Activated T-cell treated with anti-CD3 and anti-CD28 coated beads, Interleukin-2, amount 50 U/mL, for 24 hours (primary cell): ENCODE measurements around the gene MLIP.

Experiments used
- DNase-seq: peaks from one replicate; pipeline ENCODE4 v3.0.0-alpha.2; 2020
- H3K27ac Mint-ChIP-seq: 2 replicates; pipeline ENCODE4 v1.8.0; 2020; ENCODE audit warnings: mild to moderate bottlenecking, mixed read lengths
- H3K27me3 Mint-ChIP-seq: 2 replicates; pipeline ENCODE4 v1.8.0; 2020; ENCODE audit warnings: mixed read lengths
- H3K36me3 Mint-ChIP-seq: 2 replicates; pipeline ENCODE4 v1.8.0; 2020; ENCODE audit warnings: low read depth, mixed read lengths
- H3K4me1 Mint-ChIP-seq: 2 replicates; pipeline ENCODE4 v1.8.0; 2020; ENCODE audit warnings: low read depth, mixed read lengths
- H3K4me3 Mint-ChIP-seq: 2 replicates; pipeline ENCODE4 v1.8.0; 2020; ENCODE audit warnings: mild to moderate bottlenecking, moderate library complexity, mixed read lengths
- H3K9me3 Mint-ChIP-seq: 2 replicates; pipeline ENCODE4 v1.8.0; 2020; ENCODE audit warnings: mixed read lengths

The MLIP gene

DNA sequence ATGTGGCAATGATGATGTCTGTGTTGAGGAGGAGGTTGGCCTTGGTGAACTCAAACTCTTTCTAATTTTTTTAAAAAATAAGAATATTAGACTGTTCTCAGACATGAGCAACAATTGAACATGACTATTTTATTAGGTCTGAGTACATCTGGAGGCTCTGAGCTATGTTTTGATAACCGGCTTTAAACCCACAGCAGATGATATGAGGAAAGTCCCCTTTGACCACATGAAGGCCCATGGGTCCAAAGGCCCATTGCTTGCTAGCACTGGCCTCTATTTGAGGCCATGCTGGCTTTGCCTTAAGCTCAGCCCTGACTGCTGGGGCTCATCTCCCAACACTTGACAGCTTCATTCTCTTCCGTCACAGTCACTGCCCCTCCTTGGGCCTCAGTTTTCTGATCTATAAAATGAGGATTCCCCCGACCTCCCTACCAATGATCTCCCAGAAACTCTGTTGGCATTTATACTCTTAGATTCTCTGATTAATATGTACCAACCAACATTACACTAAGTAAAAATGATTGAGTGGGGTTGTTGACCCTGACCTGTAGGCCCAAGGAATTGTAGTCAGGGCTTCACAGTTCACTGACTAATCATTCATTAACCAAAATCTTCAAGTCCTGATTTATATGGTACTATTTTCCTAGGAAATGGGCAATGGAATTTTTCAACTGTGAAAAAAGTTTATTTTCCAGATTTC lies 173.1 kb downstream of the MLIP start:
- no peak for DNase-seq
- Mint-ChIP-seq H3K9me3 (peaks cover 2% of the 10 kb centered on the region), H3K27me3 (no peaks in the 10 kb centered on the region), H3K27ac (no peak overlapping the region), H3K4me1 (no peaks in the 10 kb centered on the region), H3K36me3 (no peaks in the 10 kb centered on the region), H3K4me3 (no peak overlapping the region)

DNA sequence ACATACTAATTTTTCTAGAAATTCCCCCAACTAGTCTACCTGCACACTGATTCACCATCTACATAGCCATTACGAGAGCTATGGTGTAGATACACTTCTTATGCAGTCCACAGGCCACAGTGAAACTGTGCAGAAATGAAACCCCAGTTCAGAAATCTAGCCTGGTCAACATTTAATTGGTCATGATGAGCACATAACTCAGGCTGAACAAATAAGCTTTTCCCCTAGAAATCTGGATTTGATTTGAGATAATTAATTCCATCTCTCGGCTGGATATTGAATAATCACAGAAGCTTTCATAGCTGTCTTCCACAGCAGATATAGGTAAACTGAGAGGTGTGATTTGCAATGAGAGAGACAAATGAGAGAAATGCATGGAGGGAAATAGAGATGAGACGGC lies 174.4 kb downstream of the MLIP start:
- Mint-ChIP-seq H3K36me3 (no peaks in the 10 kb centered on the region), H3K9me3 (peaks cover 2% of the 10 kb centered on the region), H3K27ac (no peak overlapping the region), H3K27me3 (no peaks in the 10 kb centered on the region), H3K4me1 (no peaks in the 10 kb centered on the region), H3K4me3 (no peak overlapping the region)
- no peak for DNase-seq

DNA sequence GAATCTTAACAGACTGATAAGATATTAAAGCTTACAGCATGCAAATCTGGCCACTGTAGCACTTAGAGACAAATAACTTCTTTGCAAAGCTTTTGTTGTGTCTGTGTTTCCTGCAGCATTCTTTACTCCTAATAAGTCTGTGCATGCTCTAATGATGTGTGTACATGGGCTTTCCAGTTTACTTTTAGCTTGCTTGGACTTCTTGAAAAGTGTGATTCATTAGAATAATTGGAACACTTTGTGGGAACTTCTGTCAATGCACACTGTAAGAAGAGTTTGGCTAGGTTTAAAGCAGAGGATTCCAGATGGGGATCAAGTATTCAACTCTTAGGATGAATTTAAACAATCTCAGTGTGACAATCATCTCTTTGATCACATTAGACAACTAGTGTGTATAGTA lies 174.9 kb downstream of the MLIP start:
- no peaks in the 10 kb centered on the region for H3K27me3 Mint-ChIP-seq
- H3K4me1 Mint-ChIP-seq, result peaks cover 3% of the 10 kb centered on the region
- no peak for DNase-seq
- H3K4me3 Mint-ChIP-seq, result no peak overlapping the region
- peaks cover 2% of the 10 kb centered on the region for H3K9me3 Mint-ChIP-seq
- H3K27ac Mint-ChIP-seq, result no peak overlapping the region
- no peaks in the 10 kb centered on the region for H3K36me3 Mint-ChIP-seq

DNA sequence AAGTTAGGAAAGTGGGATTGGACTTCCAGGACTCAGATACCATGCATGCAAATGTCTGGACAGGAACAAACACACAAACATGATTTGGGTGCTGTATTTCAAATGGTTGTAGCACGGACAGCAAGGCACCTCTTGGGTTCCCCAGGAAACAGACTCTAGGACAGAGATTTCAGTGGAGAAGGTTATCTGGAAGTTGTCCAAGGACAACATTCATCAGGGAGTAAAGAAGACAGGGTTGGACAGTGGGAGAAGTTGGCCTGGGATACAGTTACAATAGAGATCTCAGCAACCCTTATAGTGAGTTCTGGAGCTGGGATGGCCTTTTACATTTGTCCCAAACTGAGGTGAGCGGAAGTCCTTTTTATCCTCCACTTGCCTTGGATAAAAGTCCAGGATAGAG lies 177.2 kb downstream of the MLIP start:
- Mint-ChIP-seq H3K4me3 (no peak overlapping the region), H3K4me1 (peaks cover 11% of the 10 kb centered on the region), H3K9me3 (no peaks in the 10 kb centered on the region), H3K36me3 (no peaks in the 10 kb centered on the region), H3K27ac (no peak overlapping the region), H3K27me3 (no peaks in the 10 kb centered on the region)
- DNase-seq, result no peak

DNA sequence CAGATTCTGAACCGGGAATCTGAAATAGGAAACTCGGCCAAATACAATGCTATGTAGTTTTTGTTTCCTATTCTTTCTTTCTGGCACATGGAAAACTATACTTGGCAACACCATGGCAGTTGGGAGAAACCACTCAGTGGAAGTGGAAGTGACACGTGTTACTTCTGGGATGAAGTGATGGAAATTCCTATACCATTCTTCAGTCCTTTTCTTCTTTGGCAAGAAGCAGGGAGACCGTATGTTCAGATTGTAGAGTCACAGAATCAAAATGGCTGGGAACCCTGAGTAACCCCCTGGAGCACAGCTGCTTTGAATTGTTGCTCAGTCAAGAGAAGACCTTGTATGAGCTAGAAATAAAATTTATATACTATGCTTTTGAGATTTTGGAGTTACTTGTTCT lies 178.2 kb downstream of the MLIP start:
- H3K4me1 Mint-ChIP-seq, result peaks cover 11% of the 10 kb centered on the region
- no peak overlapping the region for H3K4me3 Mint-ChIP-seq

DNA sequence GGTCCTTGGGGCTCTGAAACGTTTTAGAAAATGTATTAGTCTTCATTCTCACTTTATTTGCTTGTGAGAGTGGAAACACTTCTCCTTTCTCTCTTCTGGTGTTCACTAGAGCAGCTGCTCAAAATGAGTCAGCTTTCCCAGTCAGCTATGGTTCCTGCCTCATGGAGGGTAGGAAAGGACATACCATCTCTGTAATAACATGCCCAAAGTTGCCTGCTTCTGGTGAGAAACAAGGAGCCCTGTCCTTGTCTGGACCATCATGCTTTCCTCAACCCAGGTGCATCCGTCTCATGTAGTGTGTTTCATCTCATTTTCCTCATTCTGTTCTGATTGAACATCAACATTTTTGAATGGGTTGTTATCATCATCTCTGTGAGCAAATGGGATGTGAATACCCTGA lies 179.9 kb downstream of the MLIP start:
- no peaks in the 10 kb centered on the region for H3K36me3 Mint-ChIP-seq
- H3K4me1 Mint-ChIP-seq, result peaks cover 11% of the 10 kb centered on the region
- peak overlapping the region; percentile 18 for H3K27ac Mint-ChIP-seq
- DNase-seq, result no peak
- peaks cover 5% of the 10 kb centered on the region for H3K9me3 Mint-ChIP-seq
- H3K4me3 Mint-ChIP-seq, result no peak overlapping the region
- no peaks in the 10 kb centered on the region for H3K27me3 Mint-ChIP-seq

More for the DNA sequence above, 178.2 kb downstream of the MLIP start:
- H3K9me3 Mint-ChIP-seq, result no peaks in the 10 kb centered on the region
- no peak for DNase-seq
- H3K36me3 Mint-ChIP-seq, result no peaks in the 10 kb centered on the region
- H3K27ac Mint-ChIP-seq, result no peak overlapping the region
- no peaks in the 10 kb centered on the region for H3K27me3 Mint-ChIP-seq

DNA sequence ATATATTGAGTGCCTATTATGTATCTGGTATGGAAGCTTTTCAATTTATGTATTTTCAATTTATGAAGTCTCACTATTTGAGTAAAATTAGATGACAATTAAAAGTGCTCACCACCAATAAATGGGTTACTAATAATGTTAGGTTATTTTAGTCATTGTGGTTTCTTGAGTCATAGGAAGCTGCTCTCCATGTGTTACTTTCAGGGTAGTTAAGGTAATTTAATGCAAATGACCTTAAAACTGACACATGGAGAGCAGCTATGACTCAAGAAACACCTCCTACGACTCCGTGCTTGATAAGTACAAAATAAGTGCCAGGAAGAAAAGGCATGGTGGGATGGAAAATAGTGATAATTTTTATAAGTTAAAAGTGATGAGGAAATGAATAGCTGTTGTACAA lies 180.5 kb downstream of the MLIP start:
- no peaks in the 10 kb centered on the region for H3K36me3 Mint-ChIP-seq
- H3K27me3 Mint-ChIP-seq, result no peaks in the 10 kb centered on the region
- no peak overlapping the region for H3K4me3 Mint-ChIP-seq
- H3K4me1 Mint-ChIP-seq, result peaks cover 11% of the 10 kb centered on the region
- H3K27ac Mint-ChIP-seq, result peak overlapping the region; percentile 55
- no peak for DNase-seq
- peaks cover 6% of the 10 kb centered on the region for H3K9me3 Mint-ChIP-seq

DNA sequence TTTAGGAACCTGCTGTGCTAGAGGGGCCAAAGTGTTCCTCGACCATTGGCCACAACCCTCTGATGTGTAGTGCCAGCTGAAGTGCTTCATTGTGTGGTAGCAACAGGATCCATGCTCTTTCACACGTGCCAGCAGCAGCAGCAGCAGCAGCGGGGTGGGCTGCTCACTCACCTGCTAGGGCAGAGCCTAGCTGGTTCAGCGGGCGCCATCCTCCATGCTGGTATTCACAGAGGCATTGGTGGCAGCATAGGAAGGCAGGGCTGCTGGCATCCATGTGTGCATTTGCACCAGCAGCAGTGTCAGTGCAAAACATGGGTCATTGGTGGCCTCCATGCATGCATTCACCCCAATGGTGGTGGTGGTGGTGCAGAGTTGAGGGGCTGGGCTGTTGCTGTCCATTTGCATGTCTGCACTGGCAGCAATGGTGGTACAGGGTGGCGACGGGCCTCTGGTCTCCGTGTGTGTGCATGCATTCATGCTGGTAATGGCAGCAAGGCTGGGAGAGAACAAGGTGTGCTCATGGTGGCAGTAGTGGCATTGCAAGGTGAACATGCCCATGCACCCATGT lies 183.8 kb downstream of the MLIP start:
- Mint-ChIP-seq H3K9me3 (peaks cover 6% of the 10 kb centered on the region), H3K36me3 (no peaks in the 10 kb centered on the region), H3K27me3 (no peaks in the 10 kb centered on the region), H3K4me1 (peaks cover 11% of the 10 kb centered on the region), H3K4me3 (no peak overlapping the region), H3K27ac (no peak overlapping the region)
- no peak for DNase-seq

DNA sequence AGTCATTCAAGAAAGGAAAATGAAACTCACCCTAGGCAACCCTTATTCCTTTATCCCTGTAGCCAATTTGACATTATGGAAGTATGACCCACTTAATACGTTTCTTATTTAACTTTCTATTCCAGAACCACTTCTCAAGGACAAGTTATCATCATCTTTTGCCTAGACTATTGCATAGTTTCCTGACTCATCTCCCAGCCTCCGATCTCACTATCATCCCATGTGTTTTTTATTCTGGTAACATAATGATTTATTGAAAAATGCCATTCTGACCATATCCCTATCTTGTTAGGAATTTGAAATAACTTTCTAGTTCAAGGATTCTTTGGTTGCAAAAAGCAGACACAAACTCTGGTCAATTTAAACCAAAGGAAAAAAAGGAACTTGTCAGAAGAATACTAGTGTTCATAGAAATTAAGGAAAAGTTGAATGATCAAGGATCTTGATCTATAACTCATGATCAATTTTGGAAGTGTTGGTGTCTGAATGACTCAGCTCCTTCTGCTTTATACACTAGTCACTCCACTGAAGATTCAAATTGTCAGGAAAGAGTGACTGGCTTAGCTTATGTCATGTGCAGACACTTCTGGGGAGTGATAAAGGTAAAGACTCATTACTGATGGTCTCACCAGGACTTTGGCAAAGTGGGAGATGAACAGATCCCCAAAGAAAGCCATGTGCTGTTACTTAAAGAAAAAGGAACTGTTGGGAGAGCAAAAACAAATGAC lies 188.5 kb downstream of the MLIP start:
- Mint-ChIP-seq H3K27ac (no peak overlapping the region), H3K27me3 (no peaks in the 10 kb centered on the region), H3K9me3 (peaks cover 6% of the 10 kb centered on the region), H3K4me1 (no peaks in the 10 kb centered on the region), H3K36me3 (no peaks in the 10 kb centered on the region), H3K4me3 (no peak overlapping the region)
- DNase-seq, result no peak

DNA sequence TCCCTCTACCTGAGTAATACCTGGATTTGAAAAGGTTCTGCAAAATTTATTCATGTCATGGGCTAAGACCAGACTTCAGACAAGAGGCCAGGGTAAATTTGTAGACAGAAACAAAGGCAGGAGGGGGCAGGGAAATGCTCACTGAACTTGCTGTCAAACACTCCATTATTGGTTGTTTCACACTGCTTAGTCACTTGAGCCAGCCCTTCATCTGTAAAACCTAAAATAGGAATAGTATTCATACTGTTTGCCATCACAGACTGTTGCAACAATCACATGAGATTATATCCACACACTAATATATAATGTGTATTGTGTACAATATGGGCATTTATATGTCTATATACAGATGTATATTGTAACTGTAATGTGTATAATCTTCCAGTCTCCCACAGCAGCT lies 190.5 kb downstream of the MLIP start:
- no peaks in the 10 kb centered on the region for H3K4me1 Mint-ChIP-seq
- no peak for DNase-seq
- H3K9me3 Mint-ChIP-seq, result no peaks in the 10 kb centered on the region
- no peak overlapping the region for H3K27ac Mint-ChIP-seq
- no peaks in the 10 kb centered on the region for H3K36me3 Mint-ChIP-seq
- no peak overlapping the region for H3K4me3 Mint-ChIP-seq
- no peaks in the 10 kb centered on the region for H3K27me3 Mint-ChIP-seq

DNA sequence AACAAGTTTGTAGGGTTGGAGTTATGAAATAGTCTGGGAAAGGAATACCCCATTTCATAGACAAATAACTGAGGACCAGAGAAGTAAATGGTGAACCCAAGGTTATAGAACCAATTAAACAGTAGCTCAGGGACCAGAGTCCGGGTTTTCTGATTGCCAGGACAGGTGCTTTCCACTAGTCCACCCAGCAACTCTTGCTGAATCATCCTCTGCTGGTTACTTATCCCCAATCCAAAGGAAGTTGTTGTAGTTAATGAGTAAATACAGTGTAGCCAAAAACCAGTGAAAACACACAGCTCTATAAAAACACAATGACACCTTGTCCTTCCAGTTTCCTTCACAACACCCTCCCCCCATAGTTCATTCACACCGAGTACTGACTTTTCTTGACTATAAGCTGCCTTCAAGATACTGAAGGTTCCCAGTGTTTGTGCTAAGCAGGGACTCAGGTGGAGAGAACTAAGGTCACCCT lies 196.2 kb downstream of the MLIP start:
- no peaks in the 10 kb centered on the region for H3K4me1 Mint-ChIP-seq
- DNase-seq, result no peak
- H3K4me3 Mint-ChIP-seq, result no peak overlapping the region
- no peaks in the 10 kb centered on the region for H3K27me3 Mint-ChIP-seq
- H3K9me3 Mint-ChIP-seq, result peaks cover 8% of the 10 kb centered on the region
- H3K36me3 Mint-ChIP-seq, result no peaks in the 10 kb centered on the region
- H3K27ac Mint-ChIP-seq, result no peak overlapping the region

DNA sequence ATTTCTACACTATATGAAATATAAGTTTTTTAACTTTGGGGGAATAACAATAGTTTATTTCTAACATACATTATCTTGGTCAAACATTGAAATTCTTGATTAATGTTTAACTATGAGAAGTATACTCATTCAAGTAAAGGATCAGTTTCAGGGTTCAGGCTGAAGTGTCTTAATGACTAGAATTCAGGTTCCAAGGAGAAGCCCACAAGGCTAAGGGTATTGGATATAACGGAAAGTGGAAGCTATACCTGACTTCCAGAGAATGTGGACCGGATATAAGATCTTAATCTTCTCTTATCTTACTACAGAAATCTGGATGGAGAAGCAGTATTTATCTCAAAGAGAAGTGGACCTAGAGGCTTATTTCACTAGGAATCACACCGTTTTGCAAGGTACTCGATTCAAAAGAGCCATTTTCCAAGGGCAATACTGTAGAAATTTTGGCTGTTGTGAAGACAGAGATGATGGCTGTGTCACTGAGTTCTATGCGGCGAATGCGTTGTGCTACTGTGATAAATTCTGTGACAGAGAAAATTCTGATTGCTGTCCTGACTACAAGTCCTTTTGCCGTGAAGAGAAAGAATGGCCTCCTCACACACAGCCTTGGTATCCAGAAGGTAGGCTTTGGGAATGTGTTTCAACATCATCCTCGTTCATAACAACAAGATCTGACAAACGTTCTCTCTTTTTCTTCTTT lies 197.2 kb downstream of the MLIP start, which contains the start of gene TINAG:
TINAG (plus strand) TSS at position 153 of the 697 bp plus-strand sequence; CDS start at position 263, 110 bp downstream.
- Mint-ChIP-seq H3K4me3 (no peak within 1 kb of the TSS), H3K27me3 (no peaks in the 10 kb centered on the region), H3K36me3 (no peaks in the 10 kb centered on the region), H3K9me3 (peaks cover 8% of the 10 kb centered on the region), H3K27ac (no peak within 1 kb of the TSS), H3K4me1 (no peaks in the 10 kb centered on the region)
- DNase-seq, result no peak

DNA sequence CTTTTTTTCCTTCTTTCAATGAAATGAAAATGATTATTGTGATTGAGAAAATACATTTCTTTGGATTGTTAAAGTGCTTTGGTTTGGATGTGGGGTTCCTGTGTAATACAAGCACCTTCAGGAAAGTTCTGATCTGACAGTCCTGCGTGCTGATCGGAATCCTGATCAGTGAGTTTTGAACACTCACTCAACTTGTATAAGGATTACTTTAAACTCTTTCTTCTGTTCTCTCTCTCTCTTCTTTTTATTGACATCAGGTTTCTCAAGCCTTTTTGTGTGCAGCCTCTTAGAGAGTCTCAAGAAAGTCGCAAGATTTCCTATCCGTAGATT lies 197.7 kb downstream of the MLIP start:
- no peaks in the 10 kb centered on the region for H3K36me3 Mint-ChIP-seq
- H3K4me1 Mint-ChIP-seq, result no peaks in the 10 kb centered on the region
- no peak overlapping the region for H3K27ac Mint-ChIP-seq
- peaks cover 8% of the 10 kb centered on the region for H3K9me3 Mint-ChIP-seq
- H3K27me3 Mint-ChIP-seq, result no peaks in the 10 kb centered on the region
- no peak for DNase-seq
- no peak overlapping the region for H3K4me3 Mint-ChIP-seq

DNA sequence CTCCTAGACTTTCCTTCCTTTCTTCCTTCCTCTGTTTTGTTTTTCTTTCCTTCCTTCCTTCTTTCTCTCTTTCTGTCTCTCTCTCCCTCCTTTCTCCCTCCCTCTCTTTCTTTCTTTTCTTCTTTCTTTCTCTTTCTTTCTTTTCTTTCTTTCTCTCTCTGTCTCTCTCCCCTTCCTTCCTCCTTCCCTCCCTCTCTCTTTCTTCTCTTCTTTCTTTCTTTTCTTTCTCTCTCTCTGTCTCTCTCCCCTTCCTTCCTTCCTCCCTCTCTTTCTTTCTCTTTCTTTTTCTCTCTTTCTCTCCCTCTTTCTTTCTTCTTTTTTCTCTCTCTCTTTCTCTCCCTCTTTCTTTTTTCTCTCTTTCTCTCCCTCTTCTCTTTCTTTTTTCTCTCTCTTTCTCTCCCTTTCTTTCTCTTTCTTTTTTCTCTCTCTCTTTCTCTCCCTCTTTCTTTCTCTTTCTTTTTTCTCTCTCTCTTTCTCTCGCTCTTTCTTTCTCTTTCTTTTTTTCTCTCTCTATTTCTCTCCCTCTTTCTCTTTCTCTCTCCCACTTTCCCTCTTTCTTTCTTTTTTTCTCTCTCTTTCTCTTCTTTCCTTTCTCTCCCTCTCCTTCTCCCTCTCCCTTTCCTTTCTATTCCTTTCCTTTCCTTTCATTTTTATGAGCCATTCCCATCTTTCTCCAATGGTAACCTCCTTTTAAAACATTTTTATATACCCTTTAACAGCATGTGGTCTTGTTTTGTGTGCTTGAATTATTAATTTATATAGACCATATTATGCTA lies 199.3 kb downstream of the MLIP start:
- H3K9me3 Mint-ChIP-seq, result peaks cover 8% of the 10 kb centered on the region
- H3K36me3 Mint-ChIP-seq, result no peaks in the 10 kb centered on the region
- no peaks in the 10 kb centered on the region for H3K27me3 Mint-ChIP-seq
- H3K27ac Mint-ChIP-seq, result no peak overlapping the region
- H3K4me1 Mint-ChIP-seq, result no peaks in the 10 kb centered on the region
- no peak for DNase-seq
- H3K4me3 Mint-ChIP-seq, result no peak overlapping the region
